Cardiac fibroblast (primary cell): Measurements from ENCODE around the gene MAGI2.

Experiments
- DNase-seq, 2 donors: peaks; one replicate each; pipeline versions ENCODE4 v3.0.0 to v3.0.0-alpha.2; 2010; ENCODE audit warnings: low read depth in 2 of 2
- H3K4me3 ChIP-seq, 2 donors: replicated peaks in 1 of 2; 1 replicate in 1 of 2; 2 replicates in 1 of 2; pipeline ENCODE4 v1.5.1; 2011; ENCODE audit warnings: low read depth in 2 of 2, low read length in 2 of 2, mild to moderate bottlenecking in 2 of 2, moderate library complexity in 1 of 2
- CTCF ChIP-seq: IDR thresholded peaks from one replicate; pipeline ENCODE4 v1.5.1; 2011; ENCODE audit warnings: low read depth, mild to moderate bottlenecking, low read length, inconsistent platforms

The MAGI2 gene

DNA sequence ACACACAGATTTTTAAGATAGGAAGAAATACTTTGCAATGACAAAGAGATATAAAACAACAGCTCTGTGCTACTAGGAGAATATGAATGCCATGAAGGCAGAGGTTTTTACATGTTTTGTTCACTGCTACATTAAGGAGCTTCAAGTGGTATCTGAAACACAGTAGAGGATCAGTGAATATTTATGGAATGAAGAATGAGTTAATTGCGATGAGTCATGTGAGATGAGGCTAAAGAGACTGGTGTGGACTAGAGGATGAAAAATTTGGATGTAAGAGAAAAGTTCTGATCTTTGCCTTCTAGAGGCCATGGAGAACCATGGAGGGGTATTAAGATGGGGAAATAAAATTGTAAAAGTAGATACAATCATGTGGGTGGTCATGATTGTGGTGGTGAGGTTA is 1220.7 kb downstream of the MAGI2 start:
- DNase-seq: peak in 1 of 2 donors; percentile 16
- no peak for TF ChIP-seq CTCF
- no peak overlapping the region for H3K4me3 ChIP-seq

- peak; percentile 46 to 60 for DNase-seq
- no peak overlapping the region for H3K4me3 ChIP-seq
- peak; percentile 54 for TF ChIP-seq CTCF
Observed at GRCh38 chr7:78226059-78226719, 1227.3 kb downstream of the MAGI2 start.

GRCh38 chr7:78225534-78225933 is 1227.9 kb downstream of the MAGI2 start:
- H3K4me3 ChIP-seq: no peak overlapping the region
- TF ChIP-seq CTCF: no peak
- peak; percentile 34 to 36 for DNase-seq

DNA sequence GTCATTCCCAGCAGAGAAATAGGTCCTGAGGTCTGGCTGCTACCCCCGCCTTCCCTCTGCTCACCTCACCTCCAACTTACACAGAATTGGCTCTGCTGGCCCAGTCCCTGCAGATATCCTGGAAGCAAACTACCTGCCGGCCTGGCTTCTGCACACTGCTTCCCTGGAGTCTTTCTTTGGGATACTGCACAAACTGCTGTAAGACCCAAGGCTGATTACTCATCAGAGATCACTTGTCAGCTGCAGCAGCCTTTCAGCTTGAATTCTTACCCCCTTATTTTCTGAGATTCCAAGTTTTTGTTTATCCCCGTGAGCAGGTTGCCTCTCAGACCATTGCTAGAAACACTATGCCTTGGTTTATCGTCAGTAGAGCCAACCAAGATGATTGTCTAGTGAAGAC is 1228.5 kb downstream of the MAGI2 start:
- TF ChIP-seq CTCF: no peak
- no peak for DNase-seq
- no peak overlapping the region for H3K4me3 ChIP-seq

GRCh38 chr7:78223598-78223997 is 1229.9 kb downstream of the MAGI2 start:
- no peak for DNase-seq
- no peak overlapping the region for H3K4me3 ChIP-seq
- TF ChIP-seq CTCF: no peak

- DNase-seq: peak; percentile 32 to 37
- no peak for TF ChIP-seq CTCF
- H3K4me3 ChIP-seq: no peak overlapping the region
Observed at GRCh38 chr7:78222001-78222751, 1231.3 kb downstream of the MAGI2 start.
